ENCODE measurements around the gene HERC6. TPM values are rescaled to one million over a fixed set of nuclear protein-coding genes. Genes with fewer than 3 reads are reported as not detected.
"Not testable (repeated sequence)": the region's sequence is repeated elsewhere in the genome, so short reads cannot be mapped to it uniquely, and the experiment has no call there.

HERC6 gene
- total and polyA plus RNA-seq, 4 experiments from 2014 or later = 26.8 to 32.0 (median 28.9) TPM

DNA sequence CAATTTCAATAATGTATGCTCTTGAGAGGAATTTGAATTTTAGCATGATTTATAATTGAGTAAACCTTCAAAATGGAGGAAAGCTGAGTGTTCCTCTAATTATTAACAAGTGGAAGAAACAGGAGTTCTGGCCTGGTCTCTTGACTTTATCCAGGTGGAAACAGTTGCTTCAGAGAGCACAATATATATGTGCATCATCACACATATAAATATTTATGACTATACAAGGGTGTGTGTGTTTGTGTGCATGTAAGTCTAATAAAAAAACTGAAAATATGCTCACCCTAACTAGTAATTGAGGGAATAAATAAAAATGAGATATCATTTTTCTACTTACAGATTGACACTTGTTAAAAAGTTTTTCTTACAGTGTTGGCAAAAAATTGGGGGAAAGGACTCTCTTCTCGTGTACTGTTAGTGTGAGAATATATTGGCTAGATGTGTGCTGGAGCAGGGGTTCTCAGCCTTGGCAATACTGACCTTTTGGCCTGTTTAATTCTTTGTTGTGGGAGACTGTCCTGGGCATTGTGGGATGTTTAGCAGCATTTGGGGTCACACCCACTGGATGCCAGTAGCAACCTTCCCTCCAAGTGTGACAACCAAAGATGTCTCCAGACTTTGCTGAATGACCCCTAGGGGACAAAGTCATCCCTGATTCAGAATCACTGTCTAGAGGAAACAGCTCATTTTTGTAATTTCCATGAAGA is 57.5 kb downstream of the HERC6 start:
- peak overlapping the region in 4 of 7 donors; percentile 19 to 73 (median 63) for H3K27ac Mint-ChIP-seq
- Histone ChIP-seq H3K36me3 (ENCODE audit: insufficient read depth, low read length) (no peaks in the 10 kb centered on the region), H3K4me3 (ENCODE audit: low read length in 2 of 2) (no peak overlapping the region), H3K9me3 (ENCODE audit: control insufficient read depth in 1 of 2, low read length in 2 of 2) (no peaks in the 10 kb centered on the region), H3K27me3 (ENCODE audit: insufficient read depth, low read length) (no peaks in the 10 kb centered on the region), H3K27ac (ENCODE audit: low read depth, low read length) (no peak overlapping the region), H3K4me1 (ENCODE audit: insufficient read depth, low read length) (no peaks in the 10 kb centered on the region)
- no peak overlapping the region for H3K4me3 Mint-ChIP-seq
- CTCF ChIA-PET (ENCODE audit: partially characterized antibody) = no interaction called here
- H3K4me1 Mint-ChIP-seq = peaks cover 0 to 3% (median 2%) of the 10 kb centered on the region in 4 donors
- POLR2A ChIA-PET (ENCODE audit: partially characterized antibody) = interaction anchor here (1.1 kb wide), 1 partner anchor 20 kb away, joined by 3 read pairs; no protein-coding TSS in a partner anchor
- no peaks in the 10 kb centered on the region for H3K27me3 Mint-ChIP-seq
- DNase-seq = no peak
- peaks cover 0 to 3% (median 0%) of the 10 kb centered on the region in 8 donors for H3K9me3 Mint-ChIP-seq
- intact Hi-C loops (cut with micrococcal nuclease) = loop anchor here (5.0 kb wide), 1 partner anchor 34 kb away; no protein-coding TSS in a partner anchor
- peaks cover 46 to 57% of the 10 kb centered on the region in 2 donors for H3K36me3 Mint-ChIP-seq

DNA sequence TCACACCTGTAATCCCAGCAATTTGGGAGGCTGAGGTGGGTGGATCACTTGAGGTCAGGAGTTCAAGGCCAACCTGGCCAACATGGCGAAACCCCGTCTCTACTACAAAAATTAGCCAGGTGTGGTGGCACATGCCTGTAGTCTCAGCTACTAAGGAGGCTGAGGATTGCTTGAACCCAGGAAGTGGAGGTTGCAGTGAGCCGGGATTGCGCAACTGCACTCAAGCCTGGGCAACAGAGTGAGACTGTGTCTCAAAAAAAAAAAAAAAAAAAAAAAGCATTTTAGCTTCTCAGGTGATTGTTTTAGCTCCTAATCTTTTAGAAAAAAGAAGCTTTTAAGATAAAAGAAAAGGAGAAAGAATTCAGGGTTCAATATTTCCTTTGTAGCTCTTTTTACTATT is 59.2 kb downstream of the HERC6 start:
- H3K36me3 Mint-ChIP-seq = peaks cover 56 to 66% of the 10 kb centered on the region in 2 donors
- not testable (repeated sequence) for DNase-seq; H3K4me1 ChIP-seq (ENCODE audit: insufficient read depth, low read length); H3K36me3 ChIP-seq (ENCODE audit: insufficient read depth, low read length); H3K27me3 ChIP-seq (ENCODE audit: insufficient read depth, low read length); H3K4me3 Mint-ChIP-seq; H3K4me1 Mint-ChIP-seq; H3K9me3 ChIP-seq (ENCODE audit: control insufficient read depth in 1 of 2, low read length in 2 of 2); H3K27ac Mint-ChIP-seq; H3K9me3 Mint-ChIP-seq; H3K27me3 Mint-ChIP-seq; H3K4me3 ChIP-seq (ENCODE audit: low read length in 2 of 2); H3K27ac ChIP-seq (ENCODE audit: low read depth, low read length)
- POLR2A ChIA-PET (ENCODE audit: partially characterized antibody) = interaction anchor here (0.9 to 1.2 kb wide), 2 partner anchors 11 to 19 kb away, joined by 4 to 5 read pairs; partner anchors contain the start of gene HERC5
- intact Hi-C loops (cut with micrococcal nuclease) = loop anchor here (5.0 kb wide), 1 partner anchor 36 kb away; no protein-coding TSS in a partner anchor
- CTCF ChIA-PET (ENCODE audit: partially characterized antibody) = interaction anchor here (0.6 to 1.3 kb wide), 6 partner anchors 9 to 61 kb away, joined by 3 to 4 read pairs (median 3); partner anchors contain the start of gene HERC5

DNA sequence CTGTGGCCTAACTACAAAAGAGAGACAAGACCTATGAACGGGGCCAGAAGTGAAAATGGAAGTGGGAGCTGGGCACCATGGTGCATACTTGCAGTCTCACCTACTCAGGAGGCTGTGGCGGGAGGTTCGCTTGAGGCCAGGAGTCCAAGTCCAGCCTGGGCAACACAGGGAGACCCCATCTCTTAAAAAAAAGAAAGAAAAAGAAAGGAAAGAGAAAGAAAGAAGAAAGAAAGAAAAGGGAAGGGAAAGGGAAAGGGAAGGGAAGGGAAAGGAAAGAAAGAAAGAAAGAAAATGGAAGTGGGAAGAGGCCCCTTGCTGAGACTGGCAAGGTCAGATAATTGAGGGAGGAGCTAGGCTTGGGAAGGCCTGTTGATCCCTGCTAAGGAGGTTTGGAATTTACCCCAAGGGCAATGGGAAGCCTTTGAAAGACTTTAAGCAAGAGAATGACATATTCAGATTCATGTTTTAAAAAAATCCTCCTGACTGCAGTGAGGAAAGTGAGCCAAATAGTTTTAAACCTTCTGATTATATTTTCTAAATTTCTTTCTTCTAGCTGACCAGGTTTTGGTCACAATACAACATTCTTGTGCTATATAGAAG is 60.6 kb downstream of the HERC6 start:
- Histone ChIP-seq H3K9me3 (ENCODE audit: control insufficient read depth in 1 of 2, low read length in 2 of 2) (no peaks in the 10 kb centered on the region), H3K27ac (ENCODE audit: low read depth, low read length) (no peak overlapping the region), H3K27me3 (ENCODE audit: insufficient read depth, low read length) (no peaks in the 10 kb centered on the region), H3K4me1 (ENCODE audit: insufficient read depth, low read length) (no peaks in the 10 kb centered on the region), H3K36me3 (ENCODE audit: insufficient read depth, low read length) (peaks cover 7% of the 10 kb centered on the region), H3K4me3 (ENCODE audit: low read length in 2 of 2) (no peak overlapping the region)
- H3K27ac Mint-ChIP-seq = peak overlapping the region; percentile 12 to 90 (median 79)
- DNase-seq = no peak
- intact Hi-C loops (cut with micrococcal nuclease) = loop anchor here (5.0 kb wide), 1 partner anchor 37 kb away; no protein-coding TSS in a partner anchor
- ChIA-PET POLR2A (ENCODE audit: partially characterized antibody) (no interaction called here), CTCF (ENCODE audit: partially characterized antibody) (interaction anchor here (0.7 to 1.3 kb wide), 3 partner anchors 27 to 101 kb away, joined by 3 to 4 read pairs (median 3); no protein-coding TSS in a partner anchor)
- peaks cover 52 to 59% of the 10 kb centered on the region in 2 donors for H3K36me3 Mint-ChIP-seq
- no peak overlapping the region for H3K4me3 Mint-ChIP-seq
- peaks cover 0 to 5% (median 2%) of the 10 kb centered on the region in 4 donors for H3K4me1 Mint-ChIP-seq
- H3K9me3 Mint-ChIP-seq = peaks cover 0 to 2% (median 0%) of the 10 kb centered on the region in 8 donors
- no peaks in the 10 kb centered on the region for H3K27me3 Mint-ChIP-seq

DNA sequence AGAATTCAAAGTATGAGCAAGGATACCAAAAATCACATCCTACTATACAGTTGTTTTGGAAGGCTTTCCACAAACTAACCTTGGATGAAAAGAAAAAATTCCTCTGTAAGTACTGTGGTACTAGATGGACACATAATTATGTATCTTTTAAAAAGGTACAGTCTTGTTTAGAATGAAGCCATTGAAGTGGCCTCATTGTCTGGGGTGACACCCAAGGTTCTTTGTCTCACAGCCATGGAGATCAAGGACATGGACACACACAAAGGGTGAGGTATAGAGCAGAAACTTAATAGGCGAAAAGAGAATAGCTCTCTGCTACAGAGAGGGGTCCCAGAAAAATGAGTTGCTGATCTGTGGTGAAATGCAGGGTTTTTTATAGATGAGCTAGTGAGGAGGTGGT is 61.5 kb downstream of the HERC6 start:
- ChIA-PET CTCF (ENCODE audit: partially characterized antibody) (interaction anchor here (1.2 kb wide), 1 partner anchor 15 kb away, joined by 3 read pairs; no protein-coding TSS in a partner anchor), POLR2A (ENCODE audit: partially characterized antibody) (interaction anchor here (1.1 kb wide), 1 partner anchor 10 kb away, joined by 4 read pairs; no protein-coding TSS in a partner anchor)
- Histone ChIP-seq H3K4me3 (ENCODE audit: low read length in 2 of 2) (no peak overlapping the region), H3K36me3 (ENCODE audit: insufficient read depth, low read length) (peaks cover 7% of the 10 kb centered on the region), H3K4me1 (ENCODE audit: insufficient read depth, low read length) (no peaks in the 10 kb centered on the region), H3K27ac (ENCODE audit: low read depth, low read length) (no peak overlapping the region), H3K27me3 (ENCODE audit: insufficient read depth, low read length) (no peaks in the 10 kb centered on the region), H3K9me3 (ENCODE audit: control insufficient read depth in 1 of 2, low read length in 2 of 2) (no peaks in the 10 kb centered on the region)
- intact Hi-C loops (cut with micrococcal nuclease) = no loop called here
- Mint-ChIP-seq H3K36me3 (peaks cover 45 to 53% of the 10 kb centered on the region in 2 donors), H3K27me3 (no peaks in the 10 kb centered on the region), H3K4me3 (no peak overlapping the region), H3K4me1 (peaks cover 0 to 5% (median 2%) of the 10 kb centered on the region in 4 donors), H3K27ac (peak overlapping the region in 4 of 7 donors; percentile 32 to 47 (median 36)), H3K9me3 (peaks cover 0 to 2% (median 0%) of the 10 kb centered on the region in 8 donors)
- no peak for DNase-seq

DNA sequence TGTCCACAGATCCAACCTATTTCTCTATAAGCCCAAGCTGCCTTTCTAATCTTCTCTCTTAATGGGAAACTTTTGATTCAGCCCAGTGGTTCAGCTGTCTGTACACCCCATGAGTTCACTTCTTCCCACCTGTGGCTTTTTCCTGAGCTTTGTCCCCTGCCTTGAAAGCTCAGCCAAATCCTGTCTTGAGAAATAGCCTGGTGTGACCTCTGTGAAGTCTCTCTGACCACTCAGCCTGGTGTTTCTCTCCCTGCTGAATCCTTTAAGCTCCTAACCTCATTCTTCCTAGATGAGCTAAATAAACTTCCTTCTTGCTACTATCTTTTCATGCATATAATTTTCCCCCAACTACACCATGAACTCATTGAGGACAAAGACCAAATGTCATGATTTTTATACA is 63.0 kb downstream of the HERC6 start:
- no peak overlapping the region for H3K4me3 ChIP-seq (ENCODE audit: low read length in 2 of 2)
- H3K4me1 ChIP-seq (ENCODE audit: insufficient read depth, low read length) = no peaks in the 10 kb centered on the region
- no peaks in the 10 kb centered on the region for H3K27me3 ChIP-seq (ENCODE audit: insufficient read depth, low read length)
- peaks cover 0 to 2% (median 0%) of the 10 kb centered on the region in 8 donors for H3K9me3 Mint-ChIP-seq
- H3K36me3 ChIP-seq (ENCODE audit: insufficient read depth, low read length) = peaks cover 7% of the 10 kb centered on the region
- no peak for DNase-seq
- CTCF ChIA-PET (ENCODE audit: partially characterized antibody) = interaction anchor here (1.0 kb wide), 1 partner anchor 74 kb away, joined by 4 read pairs; no protein-coding TSS in a partner anchor
- peak overlapping the region in 5 of 7 donors; percentile 2 to 79 (median 18) for H3K27ac Mint-ChIP-seq
- no peaks in the 10 kb centered on the region for H3K9me3 ChIP-seq (ENCODE audit: control insufficient read depth in 1 of 2, low read length in 2 of 2)
- no peaks in the 10 kb centered on the region for H3K27me3 Mint-ChIP-seq
- H3K4me3 Mint-ChIP-seq = no peak overlapping the region
- POLR2A ChIA-PET (ENCODE audit: partially characterized antibody) = interaction anchor here (0.6 to 1.1 kb wide), 2 partner anchors 14 to 41 kb away, joined by 3 to 5 read pairs; no protein-coding TSS in a partner anchor
- no peak overlapping the region for H3K27ac ChIP-seq (ENCODE audit: low read depth, low read length)
- peaks cover 33 to 41% of the 10 kb centered on the region in 2 donors for H3K36me3 Mint-ChIP-seq
- intact Hi-C loops (cut with micrococcal nuclease) = no loop called here
- peaks cover 0 to 5% (median 2%) of the 10 kb centered on the region in 4 donors for H3K4me1 Mint-ChIP-seq

DNA sequence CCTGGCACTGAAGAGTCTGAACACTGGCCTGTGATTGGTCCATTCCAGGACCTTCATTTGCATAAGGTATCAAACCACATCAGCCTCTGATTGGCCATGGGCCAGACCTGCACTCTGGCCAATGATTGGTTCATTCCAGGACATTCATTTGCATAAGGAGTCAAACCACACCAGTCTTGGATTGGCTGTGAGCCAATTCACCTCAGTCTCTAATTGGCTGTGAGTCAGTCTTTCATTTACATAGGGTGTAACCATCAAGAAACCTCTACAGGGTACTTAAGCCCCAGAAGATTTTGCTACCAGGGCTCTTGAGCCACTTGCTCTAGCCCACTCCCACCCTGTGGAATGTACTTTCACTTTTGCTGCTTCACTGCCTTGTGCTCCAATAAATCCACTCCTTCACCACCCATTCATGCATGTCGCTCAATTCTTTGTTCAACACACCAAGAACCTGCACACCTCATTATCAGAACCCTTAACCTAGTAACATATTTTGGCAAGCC is 64.1 kb downstream of the HERC6 start:
- peaks cover 7% of the 10 kb centered on the region for H3K36me3 ChIP-seq (ENCODE audit: insufficient read depth, low read length)
- Mint-ChIP-seq H3K9me3 (peaks cover 0 to 2% (median 0%) of the 10 kb centered on the region in 8 donors), H3K4me3 (no peak overlapping the region), H3K4me1 (peaks cover 0 to 5% (median 2%) of the 10 kb centered on the region in 4 donors), H3K27ac (peak overlapping the region in 3 of 7 donors; percentile 24 to 43 (median 26)), H3K36me3 (peaks cover 29 to 39% of the 10 kb centered on the region in 2 donors), H3K27me3 (no peaks in the 10 kb centered on the region)
- no peaks in the 10 kb centered on the region for H3K27me3 ChIP-seq (ENCODE audit: insufficient read depth, low read length)
- no peak for DNase-seq
- H3K4me3 ChIP-seq (ENCODE audit: low read length in 2 of 2) = no peak overlapping the region
- POLR2A ChIA-PET (ENCODE audit: partially characterized antibody) = no interaction called here
- intact Hi-C loops (cut with micrococcal nuclease) = no loop called here
- no peaks in the 10 kb centered on the region for H3K9me3 ChIP-seq (ENCODE audit: control insufficient read depth in 1 of 2, low read length in 2 of 2)
- H3K4me1 ChIP-seq (ENCODE audit: insufficient read depth, low read length) = no peaks in the 10 kb centered on the region
- no peak overlapping the region for H3K27ac ChIP-seq (ENCODE audit: low read depth, low read length)
- CTCF ChIA-PET (ENCODE audit: partially characterized antibody) = no interaction called here

DNA sequence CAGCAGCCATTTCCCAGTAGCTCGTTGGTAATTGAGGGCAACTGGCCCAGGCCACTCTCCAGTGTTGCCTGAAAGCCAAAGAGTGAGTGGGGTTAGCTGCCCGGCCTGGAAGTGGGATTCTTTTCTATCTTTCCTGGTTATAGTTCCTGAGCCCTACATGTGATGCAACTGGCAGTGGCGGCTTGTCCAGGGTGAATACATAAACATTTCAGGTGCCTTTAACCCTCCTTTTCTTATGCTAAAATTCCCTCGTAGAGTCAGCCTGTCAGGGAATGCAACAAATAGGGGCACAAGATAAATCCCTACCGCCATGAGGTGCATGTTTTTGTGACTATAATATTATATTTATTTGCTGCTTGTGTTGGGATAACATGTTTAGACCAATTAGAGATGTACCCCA is 64.8 kb downstream of the HERC6 start:
- Mint-ChIP-seq H3K27me3 (no peaks in the 10 kb centered on the region), H3K27ac (peak overlapping the region in 2 of 7 donors; percentile 64 to 87), H3K4me1 (peaks cover 0 to 5% (median 2%) of the 10 kb centered on the region in 4 donors)

More for the DNA sequence above, 64.8 kb downstream of the HERC6 start:
- POLR2A ChIA-PET (ENCODE audit: partially characterized antibody) = no interaction called here
- H3K36me3 Mint-ChIP-seq = peaks cover 29 to 39% of the 10 kb centered on the region in 2 donors
- Histone ChIP-seq H3K4me1 (ENCODE audit: insufficient read depth, low read length) (no peaks in the 10 kb centered on the region), H3K27me3 (ENCODE audit: insufficient read depth, low read length) (no peaks in the 10 kb centered on the region), H3K4me3 (ENCODE audit: low read length in 2 of 2) (no peak overlapping the region), H3K9me3 (ENCODE audit: control insufficient read depth in 1 of 2, low read length in 2 of 2) (no peaks in the 10 kb centered on the region), H3K27ac (ENCODE audit: low read depth, low read length) (no peak overlapping the region), H3K36me3 (ENCODE audit: insufficient read depth, low read length) (peaks cover 7% of the 10 kb centered on the region)
- DNase-seq = no peak
- H3K9me3 Mint-ChIP-seq = peaks cover 0 to 2% (median 0%) of the 10 kb centered on the region in 8 donors
- CTCF ChIA-PET (ENCODE audit: partially characterized antibody) = no interaction called here
- no peak overlapping the region for H3K4me3 Mint-ChIP-seq
- intact Hi-C loops (cut with micrococcal nuclease) = no loop called here

All from CD4-positive, alpha-beta memory T cell (primary cell).